Osteocyte (in vitro differentiated cells): ENCODE results near the gene ZNF598. TPM values are rescaled to one million over a fixed set of nuclear protein-coding genes. Genes with fewer than 3 reads are reported as not detected.

Experiments used
- DNase-seq: peaks from one replicate; pipeline ENCODE4 v3.0.0; 2021; ENCODE audit warnings: mixed read lengths; ENCODE audit not compliant: unreplicated experiment; ENCODE audit errors: extremely low spot score
- H3K27ac Mint-ChIP-seq: one replicate; pipeline ENCODE4 v1.8.0; 2021; ENCODE audit warnings: mild to moderate bottlenecking, mixed read lengths; ENCODE audit not compliant: unreplicated experiment
- H3K27me3 Mint-ChIP-seq: one replicate; pipeline ENCODE4 v1.8.0; 2021; ENCODE audit warnings: mixed read lengths; ENCODE audit not compliant: unreplicated experiment
- H3K36me3 Mint-ChIP-seq: one replicate; pipeline ENCODE4 v1.8.0; 2021; ENCODE audit warnings: mixed read lengths; ENCODE audit not compliant: unreplicated experiment
- H3K4me1 Mint-ChIP-seq: one replicate; pipeline ENCODE4 v1.8.0; 2021; ENCODE audit warnings: mixed read lengths; ENCODE audit not compliant: unreplicated experiment
- H3K4me3 Mint-ChIP-seq: one replicate; pipeline ENCODE4 v1.8.0; 2021; ENCODE audit warnings: mild to moderate bottlenecking, moderate library complexity, mixed read lengths; ENCODE audit not compliant: unreplicated experiment
- H3K9me3 Mint-ChIP-seq: one replicate; pipeline ENCODE4 v1.8.0; 2021; ENCODE audit warnings: mixed read lengths; ENCODE audit not compliant: unreplicated experiment
- total RNA-seq: library from RNA; stranded (reverse); gene quantifications from 2 replicates; pipeline ENCODE4 v1.2.1, GENCODE V29; 2021
- TF ChIP-seq, protein P1 (sequence below): fragments of 200-600 bp; sonication (generic); IDR thresholded peaks from 2 replicates; pipeline ENCODE4 v1.5.0; 2021; ENCODE audit warnings: antibody characterized with exemption, mild to moderate bottlenecking, moderate library complexity

ZNF598 gene
- total RNA-seq, 1 donor from 2014 or later = 46.9 TPM

DNA sequence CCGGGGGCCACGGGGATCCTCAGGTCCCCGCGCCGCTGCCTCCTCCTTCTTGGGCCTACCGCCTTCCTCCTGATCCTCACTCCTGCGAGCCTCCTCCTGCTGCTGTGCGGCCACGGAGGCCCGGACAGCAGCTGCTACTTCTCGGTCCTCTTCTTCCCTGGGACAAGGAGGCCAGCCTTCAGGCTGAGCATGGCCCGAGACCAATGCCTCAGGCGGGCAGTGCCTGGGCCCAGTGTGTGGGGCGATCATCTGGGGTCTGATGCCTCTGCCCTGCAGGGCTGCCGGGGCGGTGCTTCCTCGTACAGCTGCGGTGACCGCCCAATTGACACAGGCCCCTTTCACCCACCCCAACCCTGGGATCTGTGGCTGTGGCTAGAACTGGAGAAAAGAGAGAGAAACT, 8.6 kb downstream of the ZNF598 start:
- Mint-ChIP-seq H3K36me3 (peaks cover 15% of the 10 kb centered on the region), H3K27ac (no peak overlapping the region), H3K9me3 (no peaks in the 10 kb centered on the region), H3K4me3 (no peak overlapping the region), H3K27me3 (no peaks in the 10 kb centered on the region), H3K4me1 (peaks cover 11% of the 10 kb centered on the region)
- TF ChIP-seq, protein P1, sequence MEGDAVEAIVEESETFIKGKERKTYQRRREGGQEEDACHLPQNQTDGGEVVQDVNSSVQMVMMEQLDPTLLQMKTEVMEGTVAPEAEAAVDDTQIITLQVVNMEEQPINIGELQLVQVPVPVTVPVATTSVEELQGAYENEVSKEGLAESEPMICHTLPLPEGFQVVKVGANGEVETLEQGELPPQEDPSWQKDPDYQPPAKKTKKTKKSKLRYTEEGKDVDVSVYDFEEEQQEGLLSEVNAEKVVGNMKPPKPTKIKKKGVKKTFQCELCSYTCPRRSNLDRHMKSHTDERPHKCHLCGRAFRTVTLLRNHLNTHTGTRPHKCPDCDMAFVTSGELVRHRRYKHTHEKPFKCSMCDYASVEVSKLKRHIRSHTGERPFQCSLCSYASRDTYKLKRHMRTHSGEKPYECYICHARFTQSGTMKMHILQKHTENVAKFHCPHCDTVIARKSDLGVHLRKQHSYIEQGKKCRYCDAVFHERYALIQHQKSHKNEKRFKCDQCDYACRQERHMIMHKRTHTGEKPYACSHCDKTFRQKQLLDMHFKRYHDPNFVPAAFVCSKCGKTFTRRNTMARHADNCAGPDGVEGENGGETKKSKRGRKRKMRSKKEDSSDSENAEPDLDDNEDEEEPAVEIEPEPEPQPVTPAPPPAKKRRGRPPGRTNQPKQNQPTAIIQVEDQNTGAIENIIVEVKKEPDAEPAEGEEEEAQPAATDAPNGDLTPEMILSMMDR = no peak
- DNase-seq = no peak

DNA sequence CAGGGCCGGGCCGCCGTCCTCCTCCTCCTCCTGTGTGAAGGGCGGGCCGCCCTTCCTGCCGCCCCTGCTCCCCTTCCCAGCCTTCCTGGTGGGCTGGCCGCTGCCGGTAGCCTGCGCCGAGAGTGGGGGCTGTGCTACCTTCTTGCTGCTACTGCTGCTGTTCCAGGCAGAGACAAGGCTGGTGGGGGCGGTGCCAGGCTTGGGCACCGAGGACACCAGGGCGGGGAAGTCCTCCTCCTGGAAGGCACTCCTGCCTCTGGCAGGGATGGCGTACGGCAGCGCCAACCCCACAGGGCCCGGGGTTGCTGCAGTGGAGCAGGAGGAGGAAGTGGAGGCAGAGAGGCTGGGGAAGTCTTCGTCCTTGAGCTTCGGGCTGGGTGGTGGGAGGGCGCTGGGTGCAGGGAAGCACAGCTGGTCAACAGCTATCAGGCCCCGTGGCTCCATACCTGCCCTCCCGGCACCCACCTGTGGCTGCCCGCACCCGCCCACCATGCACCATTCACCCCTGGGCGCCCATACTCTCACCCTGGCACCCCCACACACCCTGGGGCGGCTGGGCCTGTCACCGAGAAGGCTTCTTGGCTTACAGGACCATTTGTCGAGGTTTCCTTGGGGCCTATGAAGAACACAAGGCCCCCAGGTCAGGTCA, 9.6 kb downstream of the ZNF598 start:
- H3K4me1 Mint-ChIP-seq = peaks cover 8% of the 10 kb centered on the region
- H3K4me3 Mint-ChIP-seq = no peak overlapping the region
- DNase-seq = no peak
- no peaks in the 10 kb centered on the region for H3K27me3 Mint-ChIP-seq
- peaks cover 18% of the 10 kb centered on the region for H3K36me3 Mint-ChIP-seq
- H3K9me3 Mint-ChIP-seq = no peaks in the 10 kb centered on the region
- H3K27ac Mint-ChIP-seq = no peak overlapping the region
- TF ChIP-seq, protein P1 = no peak

- DNase-seq = no peak
- Mint-ChIP-seq H3K4me1 (peaks cover 3% of the 10 kb centered on the region), H3K4me3 (no peak overlapping the region), H3K9me3 (no peaks in the 10 kb centered on the region), H3K27me3 (no peaks in the 10 kb centered on the region), H3K36me3 (peaks cover 18% of the 10 kb centered on the region), H3K27ac (no peak overlapping the region)
- TF ChIP-seq, protein P1 = no peak
These were observed 10.5 kb downstream of the ZNF598 start for GRCh38 chr16:1998852-1999801.

GRCh38 chr16:1998360-1998835, 11.2 kb downstream of the ZNF598 start:
- TF ChIP-seq, protein P1 = no peak
- no peak for DNase-seq
- Mint-ChIP-seq H3K9me3 (no peaks in the 10 kb centered on the region), H3K27ac (no peak overlapping the region), H3K4me1 (no peaks in the 10 kb centered on the region), H3K36me3 (peaks cover 18% of the 10 kb centered on the region), H3K27me3 (no peaks in the 10 kb centered on the region), H3K4me3 (no peak overlapping the region)
